Inferior parietal cortex (tissue), 1 donor: Measurements from ENCODE around the gene PNLIP.

Experiments used
- DNase-seq: peaks from one replicate; pipeline ENCODE4 v3.0.0-alpha.2; 2016; ENCODE audit errors: extremely low spot score

Gene PNLIP

DNA sequence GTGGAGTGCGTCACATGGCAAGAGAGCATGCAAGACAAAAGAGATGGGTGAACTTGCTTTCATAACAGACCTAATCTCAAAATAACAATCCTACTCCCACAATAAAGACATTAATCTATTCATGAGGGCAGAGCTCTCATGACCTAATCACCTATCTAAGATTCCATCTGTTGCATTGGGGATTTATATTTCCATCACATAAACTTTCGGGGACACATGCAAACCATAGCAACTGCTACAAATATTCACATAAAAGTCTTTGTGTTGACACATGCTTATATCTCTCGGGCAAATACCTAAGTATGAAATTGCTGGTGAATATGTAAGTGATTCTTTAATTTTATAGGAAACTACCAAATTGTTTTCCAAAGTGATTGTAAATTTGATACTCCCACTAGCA lies 29.1 kb downstream of the PNLIP start:
- DNase-seq = no peak

GRCh38 chr10:116587878-116588591 lies 42.3 kb downstream of the PNLIP start:
- no peak for DNase-seq

- no peak for DNase-seq
Observed at GRCh38 chr10:116588995-116589394, 43.3 kb downstream of the PNLIP start.

DNA sequence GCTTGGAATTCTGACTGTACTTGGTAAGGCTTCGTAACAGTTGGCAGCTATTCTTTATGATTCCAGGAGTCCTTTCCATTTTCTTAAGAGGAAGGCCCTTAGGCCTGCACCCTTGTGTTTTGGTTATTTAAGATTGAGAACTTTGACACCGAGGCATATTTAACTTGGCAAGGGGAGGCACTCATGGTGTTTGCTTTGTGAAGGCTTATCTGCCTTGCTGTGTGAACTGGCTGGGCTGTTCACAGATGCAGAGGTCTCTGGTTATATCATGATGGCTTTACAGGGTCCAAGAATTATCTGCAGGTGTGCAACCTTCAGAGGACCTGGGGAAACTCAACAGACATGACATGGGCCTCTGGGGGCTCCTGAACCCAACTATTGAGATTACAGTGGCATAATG lies 44.2 kb downstream of the PNLIP start:
- DNase-seq = no peak

DNA sequence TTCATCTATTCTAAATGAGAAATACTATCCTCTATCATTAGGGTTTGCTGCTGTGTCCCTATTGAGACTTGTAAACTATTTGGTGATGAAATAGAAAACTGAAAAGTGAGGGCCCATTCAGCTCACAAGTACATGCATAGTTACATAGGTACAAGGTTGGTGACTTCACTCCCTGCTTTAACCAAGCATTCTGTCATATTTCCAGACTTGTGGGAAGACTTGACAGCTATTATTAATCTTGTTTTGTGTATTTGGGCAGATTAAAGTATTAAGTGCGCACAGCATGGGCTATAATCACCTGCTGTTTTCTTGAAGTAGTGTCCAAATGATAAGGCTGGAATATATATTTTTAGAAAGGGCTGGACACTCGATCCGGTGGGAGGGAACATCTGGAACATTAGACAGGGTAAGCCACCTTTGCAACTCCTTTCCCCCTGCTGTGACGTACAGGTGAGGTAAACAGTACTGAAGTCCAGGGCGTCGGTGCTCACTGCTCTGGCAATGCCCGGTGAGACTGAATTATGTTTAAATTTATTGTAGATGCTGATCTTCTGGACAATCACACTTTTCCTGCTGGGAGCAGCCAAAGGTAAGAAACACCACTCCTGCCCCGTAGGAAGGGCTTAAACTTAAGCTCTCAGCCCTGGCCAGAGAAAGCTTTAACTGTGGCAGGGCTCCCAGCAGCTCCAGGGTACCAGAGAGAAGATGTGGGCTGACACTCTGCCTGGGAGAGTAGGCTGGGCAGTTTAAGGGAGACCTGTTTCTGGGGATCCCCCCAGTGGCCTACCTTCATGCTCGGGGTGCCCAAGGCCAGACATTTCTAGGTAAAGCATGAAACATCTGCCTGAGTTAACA lies 45.1 kb downstream of the PNLIP start, which contains the start of gene PNLIPRP1:
PNLIPRP1 (plus strand) TSS at position 370 of the 855 bp plus-strand sequence; CDS start at position 541, 171 bp downstream.
- DNase-seq = no peak

DNA sequence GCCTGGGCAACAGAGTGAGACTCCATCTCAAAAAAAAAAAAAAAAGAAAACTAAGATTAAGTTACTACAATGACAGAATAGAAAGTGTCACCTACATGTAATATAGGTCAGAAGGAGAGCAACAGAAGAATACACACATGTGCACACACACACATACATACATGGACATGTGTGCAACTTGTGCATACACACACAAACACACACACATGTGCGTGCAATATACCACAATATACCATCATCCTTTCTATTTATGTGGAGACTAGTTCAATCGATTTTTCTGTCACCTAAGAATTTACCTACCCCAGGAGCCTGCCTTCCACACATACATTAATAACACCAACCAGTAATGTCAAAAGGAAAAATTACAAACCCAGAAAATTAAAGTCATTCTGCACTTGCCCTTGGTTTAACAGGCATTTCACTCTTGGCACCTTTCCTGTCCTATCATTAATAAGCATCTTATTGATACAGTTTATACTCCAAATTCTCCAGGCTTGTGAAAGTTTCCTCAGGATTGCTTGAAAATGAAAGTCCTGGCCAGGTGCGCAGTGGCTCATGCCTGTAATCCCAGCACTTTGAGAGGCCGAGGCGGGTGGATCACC lies 47.5 kb downstream of the PNLIP start:
- no peak for DNase-seq

DNA sequence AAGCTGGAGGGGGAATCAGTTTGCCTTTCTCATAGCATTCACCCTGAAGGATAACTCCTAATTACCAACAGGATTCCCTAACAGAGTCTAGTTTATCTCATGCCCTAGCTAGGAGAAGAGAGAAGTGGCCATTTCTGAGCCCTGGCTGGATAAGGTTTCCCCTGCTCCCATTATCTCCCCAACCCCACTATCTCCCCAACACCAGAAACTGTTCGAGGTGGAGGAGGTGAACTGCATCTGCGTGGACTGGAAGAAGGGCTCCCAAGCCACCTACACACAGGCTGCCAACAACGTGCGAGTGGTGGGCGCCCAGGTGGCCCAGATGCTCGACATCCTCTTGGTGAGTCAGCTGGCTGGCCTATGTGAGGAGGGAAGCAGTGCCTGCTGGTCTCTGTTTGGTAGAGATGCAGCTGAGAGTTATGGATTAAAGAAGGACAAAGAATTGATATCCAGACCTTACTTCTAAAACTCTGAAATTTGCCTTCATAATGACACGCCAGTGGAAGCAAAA lies 48.8 kb downstream of the PNLIP start:
- no peak for DNase-seq

DNA sequence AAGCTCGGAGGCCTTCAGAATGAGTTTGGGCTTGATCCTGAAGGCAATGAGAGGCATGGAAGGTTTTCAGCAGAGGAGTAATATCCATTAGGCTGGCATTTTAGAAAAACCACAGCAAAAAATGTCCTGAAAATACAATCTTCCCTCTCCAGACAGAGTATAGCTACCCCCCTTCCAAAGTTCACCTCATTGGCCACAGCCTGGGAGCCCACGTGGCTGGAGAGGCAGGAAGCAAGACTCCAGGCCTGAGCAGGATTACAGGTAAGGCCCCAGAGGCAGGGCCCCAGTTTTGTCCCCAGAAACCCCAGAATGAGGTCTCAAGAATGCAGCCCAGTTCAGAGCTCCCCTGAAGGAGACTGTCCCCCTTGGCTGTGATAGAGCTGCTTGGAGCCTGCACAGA lies 50.3 kb downstream of the PNLIP start:
- no peak for DNase-seq

DNA sequence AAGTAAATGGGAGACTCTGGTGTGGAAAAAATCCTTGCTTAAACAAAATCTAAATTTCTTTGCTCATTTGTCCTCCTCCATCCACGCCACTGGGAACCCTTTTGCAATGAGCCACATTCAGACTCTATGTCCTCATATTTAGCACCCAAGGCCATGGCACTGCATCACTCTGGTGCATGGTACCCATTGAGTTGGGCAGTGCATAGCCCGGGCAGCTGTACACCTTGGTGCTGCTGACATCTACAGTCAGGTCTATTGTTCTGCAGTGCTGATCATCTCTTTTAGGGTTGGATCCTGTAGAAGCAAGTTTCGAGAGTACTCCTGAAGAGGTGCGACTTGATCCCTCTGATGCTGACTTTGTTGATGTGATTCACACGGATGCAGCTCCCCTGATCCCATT lies 51.8 kb downstream of the PNLIP start:
- no peak for DNase-seq

DNA sequence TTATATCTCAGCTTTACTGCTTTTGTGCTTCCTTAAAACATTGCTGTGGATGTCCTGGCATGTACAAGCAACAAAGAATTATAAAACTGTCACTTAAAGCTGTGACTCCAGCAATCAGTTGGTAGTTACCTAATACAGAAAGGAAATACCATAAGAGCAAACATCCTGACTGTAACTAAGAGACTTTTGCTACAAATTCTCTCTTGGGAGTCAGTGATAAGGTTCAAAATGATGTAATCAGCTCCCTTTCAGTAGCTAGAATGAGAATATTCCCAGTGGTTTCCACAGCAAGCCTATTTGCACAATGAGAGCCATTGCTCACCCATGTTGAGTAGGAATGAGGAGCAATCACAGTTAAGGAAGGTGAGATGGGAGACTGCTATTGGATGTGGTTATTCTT lies 52.6 kb downstream of the PNLIP start:
- no peak for DNase-seq

GRCh38 chr10:116599991-116600390 lies 54.3 kb downstream of the PNLIP start:
- DNase-seq = no peak

DNA sequence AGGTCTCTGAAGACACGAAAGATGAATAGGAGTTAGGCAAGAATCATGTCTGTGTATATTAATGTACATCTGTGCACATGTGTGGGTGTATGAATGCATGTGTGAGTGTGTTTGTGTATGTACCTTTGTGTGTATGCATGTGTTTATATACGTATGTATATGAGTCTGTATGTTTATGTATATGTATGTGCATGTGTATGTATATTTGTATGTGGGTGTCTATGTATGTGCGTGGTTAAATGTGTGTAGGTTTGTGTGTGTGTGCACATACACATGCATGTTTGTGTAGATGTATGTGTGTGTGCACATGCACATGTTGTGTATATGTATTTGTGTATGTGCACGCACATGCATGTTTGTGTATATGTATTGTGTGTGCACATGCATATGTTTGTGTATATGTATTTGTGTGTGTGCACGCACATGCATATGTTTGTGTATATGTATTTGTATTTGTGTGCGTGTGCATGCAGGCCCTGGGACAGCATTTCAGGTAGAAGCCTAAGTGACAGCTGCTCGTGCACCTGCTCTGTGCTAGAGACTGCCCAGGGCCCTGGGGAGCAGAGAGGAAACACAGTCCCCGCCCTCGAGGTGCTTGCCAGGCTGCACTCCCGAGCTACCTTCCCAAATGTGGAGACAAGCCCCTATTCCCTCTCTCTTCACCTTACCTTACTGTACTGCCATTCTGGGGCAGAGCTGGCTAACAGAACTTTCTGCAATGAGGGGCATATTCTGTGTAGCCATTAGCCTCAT lies 57.1 kb downstream of the PNLIP start:
- no peak for DNase-seq

DNA sequence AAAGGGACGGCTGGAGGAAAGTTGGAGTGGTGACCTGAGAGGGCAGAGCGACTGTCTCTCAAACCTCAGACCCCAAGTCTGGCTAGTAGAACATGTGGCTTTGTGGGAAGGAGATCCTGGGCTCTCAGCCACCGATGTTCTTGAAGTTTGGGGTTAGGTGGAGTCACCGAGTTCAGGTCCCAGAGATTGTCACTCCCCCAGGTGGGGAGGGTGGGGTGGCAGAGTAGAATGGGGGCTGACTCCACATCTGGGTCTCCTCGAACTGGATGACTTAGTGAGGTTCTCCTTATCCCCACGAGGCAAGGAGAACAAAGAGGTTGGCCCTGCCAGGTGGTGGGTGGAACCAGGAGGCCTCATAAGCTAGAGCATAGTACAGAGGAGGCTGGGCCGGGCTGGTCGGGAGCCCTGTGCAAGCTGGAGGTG lies 60.3 kb downstream of the PNLIP start:
- no peak for DNase-seq

DNA sequence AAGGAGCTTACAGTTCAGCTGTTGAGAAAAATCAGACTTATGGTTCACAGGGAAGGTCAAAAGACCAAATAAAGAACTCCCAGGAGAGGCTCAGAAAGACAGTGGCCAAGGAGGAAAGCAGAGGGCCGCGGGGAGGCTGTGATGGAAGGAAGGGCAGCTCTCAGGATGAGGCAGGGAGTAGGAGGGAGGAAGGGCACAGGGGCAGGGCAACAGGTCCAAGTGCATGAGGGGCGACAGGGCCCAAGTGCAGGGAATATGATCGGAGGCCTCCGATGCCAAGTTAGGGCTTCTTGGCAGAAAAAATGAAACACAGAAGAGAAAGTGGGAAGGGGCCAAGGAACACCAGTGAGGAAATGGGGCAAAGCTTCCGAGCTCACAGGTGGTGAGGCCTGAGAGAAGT lies 61.6 kb downstream of the PNLIP start:
- DNase-seq = no peak

DNA sequence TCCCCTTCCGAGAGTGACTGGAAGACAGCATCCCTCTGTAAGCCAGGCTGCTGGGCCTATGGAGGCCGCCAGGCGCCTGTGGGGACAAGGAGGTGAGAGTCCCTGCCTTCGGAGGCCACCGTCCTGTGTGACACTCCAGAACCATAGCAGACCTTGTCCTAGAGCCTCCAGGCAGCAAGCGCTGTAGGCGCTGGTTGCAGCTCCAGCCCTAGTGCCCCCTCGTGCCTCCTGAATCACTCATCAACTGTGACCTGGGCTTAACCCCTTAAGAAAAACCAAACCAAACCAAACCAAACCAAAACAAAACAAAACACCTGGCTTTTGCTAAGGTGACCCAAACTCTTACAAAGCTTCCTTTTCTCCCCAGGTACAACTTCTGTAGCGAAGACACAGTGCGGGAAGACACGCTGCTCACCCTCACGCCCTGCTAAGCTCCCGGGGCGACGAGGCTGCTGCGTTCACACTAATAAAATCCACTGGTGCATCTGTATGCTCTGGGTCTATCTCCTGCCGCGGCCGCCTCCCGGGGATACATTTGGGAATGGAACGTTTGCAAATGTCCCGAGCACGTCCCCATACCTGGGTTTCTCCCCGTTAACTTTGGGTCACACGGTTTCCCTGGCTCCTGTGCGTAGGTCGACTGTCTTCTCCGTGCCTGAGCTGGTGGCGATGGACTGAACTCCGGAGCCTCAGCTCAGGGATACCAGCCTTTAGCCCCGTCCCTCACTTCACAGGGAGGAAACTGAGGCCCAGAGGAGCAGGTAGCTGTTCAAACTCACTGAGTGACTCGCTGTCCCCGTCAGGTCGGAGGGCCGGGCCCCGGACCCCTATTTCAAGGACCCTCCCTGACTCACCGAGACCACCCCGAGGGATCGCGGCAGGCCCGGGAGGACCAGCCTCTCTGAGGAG lies 63.2 kb downstream of the PNLIP start:
- no peak for DNase-seq

DNA sequence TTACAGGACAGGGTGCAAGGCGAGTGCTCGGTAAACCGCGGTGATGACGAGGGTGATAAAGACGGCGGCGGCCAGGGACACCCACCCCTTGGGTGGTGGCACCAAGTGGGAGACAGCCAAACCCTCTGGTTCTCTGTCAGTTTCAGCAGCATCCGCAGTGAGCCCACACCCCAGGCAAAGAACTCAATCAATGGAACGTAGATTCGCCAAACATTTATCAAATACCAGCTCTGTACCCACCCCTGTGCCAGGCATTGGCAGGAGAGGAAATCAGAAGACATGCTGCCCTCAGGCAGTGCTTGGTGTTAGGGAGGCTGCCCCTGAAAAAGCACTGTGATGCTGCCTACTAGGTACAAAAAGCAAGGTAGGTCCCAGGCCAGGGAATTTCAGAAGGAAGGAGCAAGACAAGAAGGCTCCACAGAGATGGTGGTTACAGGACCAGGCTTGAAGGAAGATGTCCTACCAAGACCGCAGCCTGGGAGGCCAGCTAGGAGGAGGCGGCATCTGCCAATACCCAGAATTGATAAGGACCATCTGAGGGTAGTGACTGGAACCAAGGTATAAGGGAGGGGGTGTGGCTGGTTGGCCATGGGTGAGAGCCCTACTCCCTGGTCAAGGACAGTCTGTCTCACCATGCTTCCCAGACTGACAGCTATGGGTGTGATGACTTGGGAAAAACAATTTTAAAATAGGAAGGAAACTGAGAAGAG lies 64.9 kb downstream of the PNLIP start:
- DNase-seq = no peak

DNA sequence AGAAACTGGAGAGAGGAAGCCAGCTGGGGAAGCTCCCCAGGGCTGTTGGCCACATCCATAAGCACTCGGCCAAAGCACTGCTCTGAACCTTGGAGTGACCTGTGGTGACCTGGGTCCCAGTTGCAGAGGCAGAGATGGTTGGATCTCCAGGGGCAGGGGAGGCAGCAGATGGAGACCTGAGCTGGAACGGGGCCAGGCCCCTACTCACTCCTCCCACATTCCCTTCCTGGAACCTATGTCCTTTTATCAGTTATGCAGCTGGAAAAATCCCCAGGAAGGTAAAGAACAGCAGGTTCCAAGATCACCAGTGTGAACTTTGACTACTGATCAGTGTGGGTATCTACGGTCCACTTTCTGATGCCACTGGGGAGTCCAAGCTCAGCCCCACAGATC lies 65.4 kb downstream of the PNLIP start:
- no peak for DNase-seq

GRCh38 chr10:116612107-116612769 lies 66.5 kb downstream of the PNLIP start:
- no peak for DNase-seq

GRCh38 chr10:116613471-116613870 lies 67.7 kb downstream of the PNLIP start:
- no peak for DNase-seq
